ENCODE data around the gene ARMC7. TPM values are rescaled to one million over a fixed set of nuclear protein-coding genes. Genes with fewer than 3 reads are reported as not detected.
A peak's percentile ranks its signal among the peaks of the same experiment; 100 is the strongest.

ARMC7 gene
- total and polyA plus RNA-seq, 2 of the 13 experiments (the other 11 are each of a cell fraction or from before 2014, with no cell fraction given): 3.9 to 4.2 TPM

- BruUV-seq (replicated peaks): TSS peak; percentile 48
- CTCF ChIA-PET (ENCODE audit: low intra/inter-chr PET ratio, low total read pairs): no interaction called here
- peak; percentile 28 for FAIRE-seq
- no peak for TF ChIP-seq ZFP82 (CRISPR knock-in tag; IDR thresholded peaks at IDR 0.05; ENCODE audit: borderline replicate concordance)
- no peak for TF ChIP-seq HDAC6 (IDR thresholded peaks at IDR 0.05; ENCODE audit: low read depth, low read length)
- TF ChIP-seq NFKB2 (CRISPR knock-in tag; IDR thresholded peaks at IDR 0.05; ENCODE audit: borderline replicate concordance): no peak
- TF ChIP-seq ZNF619 (CRISPR knock-in tag; IDR thresholded peaks at IDR 0.05): no peak
- TF ChIP-seq ELK4 (CRISPR knock-in tag; IDR thresholded peaks at IDR 0.05; ENCODE audit: borderline replicate concordance): no peak
- TF ChIP-seq RAD21 (CRISPR knock-in tag; IDR thresholded peaks at IDR 0.05): no peak
- no peak for TF ChIP-seq HDAC2 (CRISPR knock-in tag; IDR thresholded peaks at IDR 0.05)
- TF ChIP-seq GPBP1L1 (CRISPR knock-in tag; IDR thresholded peaks at IDR 0.05): no peak
- no peak for TF ChIP-seq MED1 (CRISPR knock-in tag; IDR thresholded peaks at IDR 0.05)
- no peak for TF ChIP-seq KLF13 (CRISPR knock-in tag; IDR thresholded peaks at IDR 0.05)
- TF ChIP-seq PRPF4 (IDR thresholded peaks at IDR 0.05; ENCODE audit: low read depth, low read length, poor library complexity, severe bottlenecking): no peak
- no peak for TF ChIP-seq MTA1 (CRISPR knock-in tag; IDR thresholded peaks at IDR 0.05; ENCODE audit: borderline replicate concordance)
- TF ChIP-seq TBP (CRISPR knock-in tag; IDR thresholded peaks at IDR 0.05): no peak
- TF ChIP-seq ATF5 (CRISPR knock-in tag; IDR thresholded peaks at IDR 0.05; ENCODE audit: low read depth): no peak
- no peak for TF ChIP-seq ETS1 (CRISPR knock-in tag; IDR thresholded peaks at IDR 0.05)
- TF ChIP-seq HNRNPUL1 (IDR thresholded peaks at IDR 0.05; ENCODE audit: low read depth, low read length): no peak
- TF ChIP-seq SRSF9 (IDR thresholded peaks at IDR 0.05; ENCODE audit: borderline replicate concordance, insufficient read depth, low read depth, low read length, poor library complexity, severe bottlenecking): no peak
- TF ChIP-seq ERF (CRISPR knock-in tag; IDR thresholded peaks at IDR 0.05): no peak
- TF ChIP-seq ZBTB14 (CRISPR knock-in tag; IDR thresholded peaks at IDR 0.05): no peak
- intact Hi-C loops (cut with micrococcal nuclease; ENCODE audit: unreplicated experiment) (loop anchor here (5.0 kb wide), 1 partner anchor 125 kb away; no protein-coding TSS in a partner anchor), in situ Hi-C loops (cut with HindIII; ENCODE audit: extremely low pct_ligation_motif_present, low pct_unique_long_range_greater_than_20kb) (loop anchor here (5.0 kb wide), 1 partner anchor 300 kb away; no protein-coding TSS in a partner anchor)
- peaks cover 48% of the 10 kb centered on the region for H3K4me1 ChIP-seq (ENCODE audit: insufficient read depth, low read length)
- POLR2A ChIA-PET: interaction anchor here (1.1 kb wide), 1 partner anchor 24 kb away, joined by 4 read pairs; the partner anchor contains the start of gene SLC16A5
- no peak overlapping the region for H3K27ac ChIP-seq (ENCODE audit: extremely low read length, insufficient read depth, low read length)
- H3K4me3 ChIP-seq (replicated peaks in 1 of 3; ENCODE audit: insufficient read depth in 1 of 3, low read depth in 2 of 3, low read length in 3 of 3): no peak overlapping the region
- WGBS (ENCODE audit: low lambda C conversion rate): 88% methylated on average over 7 of the region's 7 CpGs
- no peaks in the 10 kb centered on the region for H4K20me1 ChIP-seq (ENCODE audit: insufficient read depth, low read length)
- H3K9me3 ChIP-seq (ENCODE audit: low read length): no peaks in the 10 kb centered on the region
- peaks cover 0 to 3% of the 10 kb centered on the region in 2 experiments; a peak in 3 of 5 replicates for H3K36me3 ChIP-seq (replicated peaks in 1 of 2; ENCODE audit: control insufficient read depth in 1 of 2, insufficient read depth in 2 of 2, low read length in 2 of 2)
- no peak overlapping the region for H3K4me2 ChIP-seq (ENCODE audit: low read depth, low read length)
- no peak overlapping the region for H3K9ac ChIP-seq (ENCODE audit: insufficient read depth, low read depth, low read length)
- DNase-seq (ENCODE audit: low spot score): no peak
- peaks cover 8% of the 10 kb centered on the region for H3K79me2 ChIP-seq (ENCODE audit: insufficient read depth, low read length)
- no peak for ATAC-seq
- H3K27me3 ChIP-seq (ENCODE audit: control insufficient read depth in 1 of 2, insufficient read depth in 2 of 2, low read length in 2 of 2): peaks cover 0 to 3% of the 10 kb centered on the region in 2 experiments; a peak in 1 of 5 replicates
- no peak overlapping the region for H2AFZ ChIP-seq (ENCODE audit: low read length)
These were observed 2.1 kb downstream of the ARMC7 start for GRCh38 chr17:75111777-75112335.
